Anterior cingulate cortex (tissue), 58 donors: Measurements from ENCODE around the gene C19orf44.
"Not testable (repeated sequence)": the region's sequence is repeated elsewhere in the genome, so short reads cannot be mapped to it uniquely, and the experiment has no call there.

Source experiments
- DNase-seq, 58 donors: peaks; one replicate each; lab custom pipeline; 2025; lab: John Stamatoyannopoulos, UW

The C19orf44 gene

GRCh38 chr19:16495982-16496612 is at the start of gene C19orf44, which contains the start of gene CALR3:
Gene C19orf44 (plus strand): TSS chr19:16496394. CDS start chr19:16500793, 4,399 bp downstream.
Gene CALR3 (minus strand): TSS chr19:16496167. CDS start chr19:16496129, 38 bp downstream.
- peak; percentile 77 to 99 (median 98) for DNase-seq

DNA sequence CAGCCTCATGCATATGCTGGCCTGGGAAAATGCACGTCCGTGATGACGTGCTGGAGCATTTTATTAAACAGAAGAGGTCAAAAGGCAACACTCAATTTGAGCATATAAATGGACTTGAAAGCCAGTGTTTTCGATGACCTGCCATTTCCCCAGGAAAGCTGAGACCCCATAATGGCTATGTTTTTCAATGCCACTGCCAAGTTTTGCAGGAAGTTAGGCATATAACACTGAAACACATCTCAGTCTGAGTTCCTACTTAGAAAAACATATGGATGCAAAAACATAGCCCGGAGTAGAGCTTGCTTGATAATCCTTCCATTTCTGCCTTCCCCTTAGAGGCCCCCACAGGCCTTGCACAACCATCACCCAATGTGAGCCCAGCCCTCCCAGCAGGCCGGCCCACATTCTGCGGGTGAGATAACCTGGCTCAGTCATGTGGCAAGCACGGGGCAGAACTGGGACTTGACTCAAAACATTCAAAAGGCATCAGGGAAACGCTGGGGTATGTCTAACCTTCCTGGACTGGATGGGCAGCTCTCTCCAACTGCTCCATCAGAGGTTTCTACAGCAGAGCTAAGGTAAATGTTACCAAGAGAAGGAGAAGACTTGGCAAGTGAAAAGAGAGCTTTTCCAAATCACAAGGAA is 49.3 kb upstream of the C19orf44 start:
- DNase-seq, result peak in 15 of 58 donors; percentile 8 to 55 (median 18)

DNA sequence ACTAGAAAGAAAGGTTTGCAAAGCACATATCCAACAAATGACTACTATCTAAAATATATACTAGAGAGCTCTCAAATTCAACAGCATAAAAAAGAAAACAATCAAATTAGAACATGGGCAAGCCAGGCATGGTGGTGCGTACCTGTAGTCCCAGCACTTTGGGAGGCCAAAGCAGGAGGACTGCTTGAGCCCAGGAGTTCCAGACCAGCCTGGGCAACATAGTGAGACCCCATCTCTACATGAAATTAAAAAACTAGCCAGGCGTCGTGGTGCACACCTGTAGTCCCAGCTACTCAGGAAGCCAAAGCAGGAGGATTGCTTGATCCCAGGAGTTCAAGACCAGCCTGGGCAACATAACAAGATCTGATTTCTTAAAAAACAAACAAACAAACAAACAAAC is 47.3 kb upstream of the C19orf44 start:
- DNase-seq, result not testable (repeated sequence)

DNA sequence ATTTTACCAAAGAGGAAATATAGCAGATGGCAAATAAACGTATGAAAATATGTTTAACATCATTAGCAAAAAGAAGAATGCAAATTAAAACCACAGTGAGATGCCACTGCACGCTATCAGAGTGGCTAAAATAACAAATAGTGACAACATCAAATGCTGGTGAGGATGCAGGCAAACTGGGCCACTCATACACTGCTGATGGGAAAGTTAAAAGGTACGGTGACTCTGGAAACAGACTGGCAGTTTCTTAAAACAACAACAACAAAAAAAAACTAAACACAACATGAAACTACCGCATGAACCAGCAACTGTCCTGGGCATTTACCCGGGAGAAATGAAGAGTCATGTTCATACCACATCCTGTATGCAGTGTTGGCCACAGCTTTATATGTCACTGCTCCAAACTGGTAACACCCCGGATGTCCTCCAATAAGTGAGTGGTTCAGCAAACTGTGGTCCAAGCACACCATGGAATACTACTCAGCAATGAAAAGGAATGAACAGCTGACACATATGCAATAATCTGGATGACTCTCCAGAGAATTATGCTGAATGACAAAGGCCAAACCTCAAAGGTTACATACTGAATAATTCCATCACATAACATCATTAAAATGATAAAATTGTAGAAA is 46.7 kb upstream of the C19orf44 start:
- no peak for DNase-seq

DNA sequence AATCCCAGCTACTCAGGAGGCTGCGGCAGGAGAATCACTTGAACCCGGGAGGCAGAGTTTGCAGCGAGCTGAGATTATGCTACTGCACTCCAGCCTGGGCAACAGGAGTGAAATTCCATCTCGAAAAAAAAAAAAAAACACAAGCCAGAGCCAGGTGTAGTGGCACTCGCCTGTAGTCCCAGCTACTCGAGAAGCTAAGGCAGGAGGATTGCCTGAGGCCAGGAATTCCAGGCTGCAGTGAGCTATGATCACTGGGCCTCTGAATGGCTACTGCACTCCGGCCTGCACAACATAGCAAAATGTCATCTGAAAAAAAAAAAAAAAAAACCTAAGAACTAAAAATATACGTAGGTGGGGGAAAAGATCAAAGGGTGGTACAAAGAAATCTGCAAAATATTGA is 43.9 kb upstream of the C19orf44 start:
- DNase-seq, result no peak

- DNase-seq, result no peak
Measured at GRCh38 chr19:16454351-16454918, 41.8 kb upstream of the C19orf44 start.

- DNase-seq, result no peak
Measured at GRCh38 chr19:16455489-16455888, 40.7 kb upstream of the C19orf44 start.

DNA sequence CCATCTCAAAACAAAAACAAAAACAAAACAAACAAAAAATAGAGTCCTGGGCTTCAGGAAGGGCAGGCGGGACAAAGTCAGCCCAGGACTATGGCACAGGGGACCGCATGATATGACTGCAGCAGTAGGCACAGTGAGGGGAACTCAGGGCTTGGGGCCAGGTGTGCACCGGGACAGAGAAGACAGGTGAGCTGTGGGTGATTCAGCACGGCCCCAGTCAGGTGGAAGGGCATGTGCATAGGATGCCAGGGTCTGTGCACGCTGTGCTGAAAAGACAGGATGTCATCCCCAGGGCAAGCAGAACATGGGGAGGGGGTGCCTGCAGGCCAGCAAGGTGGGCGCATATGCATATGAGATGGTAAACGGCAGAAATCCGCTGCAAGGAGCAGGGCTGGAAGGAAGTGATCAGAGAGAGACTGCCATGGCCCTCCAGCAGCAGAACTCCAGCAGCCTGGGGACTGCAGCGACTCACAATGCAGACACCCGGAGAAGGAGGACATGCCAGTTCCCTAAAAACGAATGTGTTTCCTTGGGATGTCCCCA is 39.5 kb upstream of the C19orf44 start:
- no peak for DNase-seq

- peak in 19 of 58 donors; percentile 9 to 63 (median 28) for DNase-seq
Measured at GRCh38 chr19:16457195-16457953, 38.8 kb upstream of the C19orf44 start.

DNA sequence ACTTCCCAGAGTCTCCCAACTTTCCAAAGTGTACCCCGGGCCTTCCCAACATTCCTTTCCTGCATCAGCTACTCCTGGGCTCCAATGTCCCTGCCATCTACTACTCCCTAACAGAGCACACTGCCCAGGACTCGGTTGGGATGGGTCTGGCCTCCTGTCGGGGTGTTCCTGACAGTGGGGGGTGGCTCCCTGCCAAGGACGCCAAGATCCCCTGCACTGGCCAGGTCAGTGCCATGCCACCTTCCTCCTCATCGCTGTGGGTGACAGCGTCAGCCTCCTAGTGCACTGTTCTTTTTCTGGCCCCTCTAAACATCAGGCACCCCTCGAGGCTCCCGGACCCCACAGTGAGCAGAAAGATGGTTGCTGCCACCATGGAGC is 38.3 kb upstream of the C19orf44 start:
- peak in 1 of 58 donors; percentile 5 for DNase-seq

GRCh38 chr19:16458391-16459341 is 37.5 kb upstream of the C19orf44 start:
- peak in 1 of 58 donors; percentile 1 for DNase-seq

- no peak for DNase-seq
Measured at GRCh38 chr19:16459680-16460079, 36.5 kb upstream of the C19orf44 start.

GRCh38 chr19:16460454-16460853 is 35.7 kb upstream of the C19orf44 start:
- DNase-seq, result peak in 36 of 58 donors; percentile 7 to 82 (median 34)

DNA sequence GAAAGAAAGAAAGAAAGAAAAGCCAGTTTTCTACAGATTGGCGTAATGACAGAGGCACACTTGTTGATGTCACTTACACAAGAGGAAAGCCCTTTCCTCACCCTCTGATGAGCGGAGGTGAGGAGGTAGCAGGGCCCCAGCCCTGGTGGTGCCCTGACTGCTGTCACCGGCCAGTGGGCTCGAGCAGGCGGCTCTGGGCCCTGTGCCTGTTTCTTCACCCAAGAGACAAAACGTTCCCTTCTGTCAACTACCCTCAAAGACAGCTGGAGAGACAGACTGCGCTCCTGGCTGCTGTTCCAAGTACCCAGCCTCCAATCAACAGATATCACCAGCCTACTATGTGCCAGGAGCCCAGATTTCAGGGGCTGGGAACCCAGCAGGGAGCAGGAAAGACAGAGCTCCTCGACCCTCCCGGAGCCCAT is 34.6 kb upstream of the C19orf44 start:
- peak in 18 of 58 donors; percentile 9 to 56 (median 29) for DNase-seq

GRCh38 chr19:16462757-16463250 is 33.4 kb upstream of the C19orf44 start:
- DNase-seq, result no peak

GRCh38 chr19:16463341-16463990 is 32.7 kb upstream of the C19orf44 start:
- DNase-seq, result no peak

DNA sequence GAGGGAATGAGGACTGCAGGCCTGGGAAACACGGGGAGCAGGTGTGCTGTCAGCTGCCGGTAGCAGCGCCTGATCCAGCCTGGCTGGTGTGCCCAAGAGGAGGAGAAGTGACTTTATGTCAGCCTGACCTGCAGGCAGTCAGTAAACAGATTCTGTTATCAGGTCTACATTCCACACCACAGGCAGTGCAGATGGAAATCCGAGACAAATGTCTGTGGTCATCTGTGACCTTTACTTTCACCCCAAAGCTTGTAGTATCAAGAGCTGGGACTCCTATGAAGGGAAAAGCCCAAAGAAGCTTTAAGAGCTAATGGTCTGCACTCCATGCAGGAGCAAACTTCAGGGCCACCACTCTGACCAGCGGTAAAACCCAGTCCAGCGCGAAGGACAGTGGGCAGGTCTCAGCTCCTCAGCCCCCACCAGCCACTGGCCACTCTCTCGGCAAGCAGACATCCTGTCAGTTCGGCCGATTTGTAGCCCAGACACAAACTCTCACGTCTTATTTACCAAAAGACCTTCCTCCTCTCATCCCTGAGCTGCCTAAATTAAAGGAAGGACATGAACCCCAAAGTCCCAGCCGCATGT is 32.1 kb upstream of the C19orf44 start:
- no peak for DNase-seq

DNA sequence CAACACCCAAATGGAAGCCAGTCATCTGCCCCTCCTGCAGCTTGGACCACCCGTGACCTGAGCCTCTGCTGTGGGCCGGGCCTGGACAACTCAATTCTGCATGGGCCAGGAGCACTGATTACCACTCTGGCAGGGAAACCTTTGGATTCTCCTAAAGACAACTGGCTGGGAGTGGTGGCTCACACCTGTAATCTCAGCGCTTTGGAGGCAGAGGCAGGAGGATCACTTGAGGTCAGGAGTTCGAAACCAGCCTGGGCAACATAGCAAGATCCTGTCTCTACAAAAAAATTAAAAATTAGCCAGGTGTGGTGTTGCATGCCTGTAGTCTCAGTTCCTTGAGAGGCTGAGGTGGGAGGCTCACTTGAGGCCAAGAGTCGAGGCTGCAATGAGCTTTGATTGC is 31.0 kb upstream of the C19orf44 start:
- no peak for DNase-seq
